Endothelial cell of umbilical vein (primary cell): ENCODE results near the gene FOXP1. TPM values are rescaled to one million over a fixed set of nuclear protein-coding genes. Genes with fewer than 3 reads are reported as not detected.

ENCODE experiments used
- BruUV-seq: library from RNA; stranded (reverse); fragments of 400-500 nt; replicated peaks from 2 replicates; lab custom pipeline; 2021; lab: Mats Ljungman, UMichigan
- CTCF ChIA-PET: fragments of 300-600, 350-600 bp; sonication (Branson Sonifier 250); formaldehyde crosslinking; loops from one replicate; lab custom pipeline; 2021; ENCODE audit warnings: antibody characterized with exemption, inconsistent platforms; lab: Charles Lee
- POLR2A ChIA-PET: fragments of 300-600, 350-600 bp; sonication (Branson Sonifier 250); formaldehyde crosslinking; loops from one replicate; lab custom pipeline; 2021; ENCODE audit warnings: antibody characterized with exemption, inconsistent platforms; lab: Charles Lee
- DNase-seq: peaks from one replicate; pipeline ENCODE4 v3.0.0-alpha.2; 2011; ENCODE audit warnings: low read depth, low spot score
- FAIRE-seq: peaks from 2 replicates; lab custom pipeline; 2011; peaks lifted over from hg19 to GRCh38; lab: Jason Lieb, UNC
- H2AFZ ChIP-seq: 2 replicates; pipeline ENCODE4 v1.6.0; 2012; ENCODE audit warnings: low read depth, low read length, control low read depth, inconsistent platforms
- H3K27ac ChIP-seq: 2 replicates; pipeline ENCODE4 v1.5.1; 2011; ENCODE audit warnings: low read depth, mild to moderate bottlenecking, control low read depth, low read length, moderate library complexity; ENCODE audit not compliant: insufficient read depth
- H3K27me3 ChIP-seq, 2 experiments: 2 replicates each; pipeline versions ENCODE4 v1.6.0 to v1.6.1; 2011; ENCODE audit warnings: low read length in 2 of 2, mixed read lengths in 1 of 2; ENCODE audit not compliant: control insufficient read depth in 2 of 2, insufficient read depth in 2 of 2
- H3K36me3 ChIP-seq, 2 experiments: 2 replicates in 1 of 2; 3 replicates in 1 of 2; pipeline ENCODE4 v1.5.1; 2011; ENCODE audit warnings: low read length in 2 of 2, mild to moderate bottlenecking in 1 of 2, moderate library complexity in 1 of 2; ENCODE audit not compliant: control insufficient read depth in 2 of 2, insufficient read depth in 2 of 2; ENCODE audit errors: extremely low read depth in 1 of 2
- H3K4me1 ChIP-seq: 3 replicates; pipeline ENCODE4 v1.5.1; 2011; ENCODE audit warnings: mild to moderate bottlenecking, low read length; ENCODE audit not compliant: control insufficient read depth, insufficient read depth; ENCODE audit errors: extremely low read depth
- H3K4me2 ChIP-seq: 2 replicates; pipeline ENCODE4 v1.6.1; 2011; ENCODE audit warnings: low read length, control low read depth, mixed read lengths; ENCODE audit not compliant: insufficient read depth
- H3K4me3 ChIP-seq, 3 experiments: fragments of 200-600 bp in 1 of 3; sonication (generic), shearing (Covaris generic) in 1 of 3; replicated peaks in 1 of 3; 2 replicates each; pipeline ENCODE4 v1.5.1; 2011 to 2016; ENCODE audit warnings: control low read depth in 3 of 3, low read length in 3 of 3, mild to moderate bottlenecking in 2 of 3, inconsistent platforms in 1 of 3, low read depth in 1 of 3, moderate library complexity in 1 of 3; ENCODE audit not compliant: insufficient read depth in 1 of 3
- H3K79me2 ChIP-seq: 2 replicates; pipeline ENCODE4 v1.6.0; 2012; ENCODE audit warnings: low read length, inconsistent platforms; ENCODE audit not compliant: control insufficient read depth, insufficient read depth
- H3K9ac ChIP-seq: replicated peaks from 2 replicates; pipeline ENCODE3; 2011; ENCODE audit warnings: low read length, control low read depth; ENCODE audit not compliant: insufficient read depth; ENCODE audit errors: extremely low read depth
- H3K9me1 ChIP-seq: replicated peaks from 3 replicates; pipeline ENCODE4 v1.6.0; 2011; ENCODE audit warnings: mild to moderate bottlenecking, low read length; ENCODE audit not compliant: control insufficient read depth, insufficient read depth; ENCODE audit errors: extremely low read depth
- H3K9me3 ChIP-seq: replicated peaks from 2 replicates; pipeline ENCODE4 v1.5.1; 2012; ENCODE audit warnings: low read length, inconsistent platforms; ENCODE audit not compliant: control insufficient read depth, insufficient read depth
- H4K20me1 ChIP-seq: replicated peaks from 2 replicates; pipeline ENCODE3; 2011; ENCODE audit warnings: mild to moderate bottlenecking, low read length; ENCODE audit not compliant: control insufficient read depth, insufficient read depth; ENCODE audit errors: extremely low read depth
- CTCF ChIP-seq, 2 donors: IDR thresholded peaks; 1 replicate in 1 of 2; 2 replicates in 1 of 2; pipeline ENCODE4 v1.5.1; 2011; ENCODE audit warnings: low read length in 2 of 2, mild to moderate bottlenecking in 2 of 2, moderate library complexity in 2 of 2, control low read depth in 1 of 2, inconsistent platforms in 1 of 2, low read depth in 1 of 2; ENCODE audit not compliant: insufficient read depth in 1 of 2; ENCODE audit errors: extremely low read depth in 1 of 2
- EZH2 ChIP-seq: IDR thresholded peaks from 2 replicates; pipeline ENCODE4 v1.6.1; 2012; ENCODE audit warnings: borderline replicate concordance, low read depth, mild to moderate bottlenecking, moderate library complexity, low read length, inconsistent platforms; ENCODE audit not compliant: severe bottlenecking
- FOS ChIP-seq: IDR thresholded peaks from 2 replicates; pipeline ENCODE4 v1.6.1; 2011; ENCODE audit warnings: mild to moderate bottlenecking, low read length, moderate library complexity, borderline replicate concordance; ENCODE audit not compliant: insufficient read depth
- GATA2 ChIP-seq: IDR thresholded peaks from 2 replicates; pipeline ENCODE4 v1.7.0; 2011; ENCODE audit warnings: low read depth, mild to moderate bottlenecking, moderate library complexity, mixed read lengths, low read length; ENCODE audit not compliant: insufficient read length, insufficient read depth
- JUN ChIP-seq: IDR thresholded peaks from 2 replicates; pipeline ENCODE4 v1.6.1; 2011; ENCODE audit warnings: borderline replicate concordance, low read depth; ENCODE audit not compliant: insufficient read length, insufficient read depth
- MAX ChIP-seq: IDR thresholded peaks from 2 replicates; pipeline ENCODE4 v1.6.1; 2011; ENCODE audit not compliant: insufficient read depth, insufficient read length
- MYC ChIP-seq: IDR thresholded peaks from one replicate; pipeline ENCODE4 v1.6.1; 2011; ENCODE audit warnings: mild to moderate bottlenecking, low read depth, low read length
- POLR2A ChIP-seq: IDR thresholded peaks from 2 replicates; pipeline ENCODE4 v1.6.1; 2012; ENCODE audit warnings: low read depth, mild to moderate bottlenecking, control low read depth, low read length
- POLR2AphosphoS5 ChIP-seq: IDR thresholded peaks from 2 replicates; pipeline ENCODE4 v1.6.1; 2012; ENCODE audit warnings: low read depth, mild to moderate bottlenecking, control low read depth, low read length, moderate library complexity; ENCODE audit not compliant: insufficient read depth
- dilution Hi-C: fragments of 300-500 bp; cut with MboI; formaldehyde crosslinking; loops from one replicate; pipeline ENCODE4 v1.15.0; 2019; ENCODE audit warnings: low sequenced_read_pairs; ENCODE audit not compliant: extremely low pct_ligation_motif_present
- intact Hi-C: fragments of 100-400 bp; cut with micrococcal nuclease; formaldehyde crosslinking; loops from one replicate; pipeline ENCODE4 v1.10.0; 2022
- polyA plus RNA-seq, 4 experiments: library from polyadenylated mRNA; depleted of rRNA in 3 of 4; stranded (reverse) in 3 of 4; unstranded in 1 of 4; fragments of >200 nt; gene quantifications; 2 replicates each; pipeline versions ENCODE4 v1.2.1 to v1.2.3, GENCODE V29; 2011 to 2012; ENCODE audit warnings: missing spikeins in 1 of 4
- total RNA-seq: library from RNA; stranded (reverse); gene quantifications from 2 replicates; pipeline ENCODE4 v1.2.3, GENCODE V29; 2021

Gene FOXP1
- total and polyA plus RNA-seq, 2 donors (not counting 3 experiments of a cell fraction or from before 2014, with no cell fraction given): 41.0 to 107 TPM

GRCh38 chr3:71184252-71184651 is 399.3 kb downstream of the FOXP1 start:
- no peaks in the 10 kb centered on the region for H4K20me1 ChIP-seq
- H3K9me3 ChIP-seq: no peaks in the 10 kb centered on the region
- ChIA-PET CTCF (interaction anchor here (1.6 kb wide), 1 partner anchor 41 kb away, joined by 3 read pairs; no protein-coding TSS in a partner anchor), POLR2A (interaction anchor here (0.6 kb wide), 1 partner anchor 25 kb away, joined by 3 read pairs; no protein-coding TSS in a partner anchor)
- H3K9me1 ChIP-seq: no peaks in the 10 kb centered on the region
- DNase-seq (no peak), FAIRE-seq (no peak)
- dilution Hi-C loops (no loop called here), intact Hi-C loops (no loop called here)
- no peak overlapping the region for H3K27ac ChIP-seq
- H3K4me3 ChIP-seq: no peak overlapping the region
- no peak overlapping the region for H3K9ac ChIP-seq
- H3K79me2 ChIP-seq: no peaks in the 10 kb centered on the region
- no peaks in the 10 kb centered on the region for H3K27me3 ChIP-seq
- peaks cover 5% of the 10 kb centered on the region for H3K4me1 ChIP-seq
- no TSS peak for BruUV-seq
- TF ChIP-seq GATA2 (no peak), MYC (no peak), MAX (no peak), EZH2 (no peak), JUN (no peak), POLR2A (no peak), CTCF (IDR thresholded peaks at IDR 0.05; ENCODE audit: extremely low read depth in 1 of 2, insufficient read depth in 1 of 2, low read depth in 1 of 2, low read length in 2 of 2) (no peak), POLR2AphosphoS5 (no peak), FOS (no peak)
- no peak overlapping the region for H3K4me2 ChIP-seq
- H2AFZ ChIP-seq: no peak overlapping the region
- H3K36me3 ChIP-seq: no peaks in the 10 kb centered on the region
